AG04450 (cell line): ENCODE data around the gene TRIM16. TPM values are rescaled to one million over a fixed set of nuclear protein-coding genes. Genes with fewer than 3 reads are reported as not detected.
"Not testable (repeated sequence)": the region's sequence is repeated elsewhere in the genome, so short reads cannot be mapped to it uniquely, and the experiment has no call there.

ENCODE experiments used
- CTCF ChIA-PET: fragments of 300-600, 350-600 bp; formaldehyde crosslinking; extraction: SDS; loops from one replicate; lab custom pipeline; 2022; ENCODE audit warnings: antibody characterized with exemption, inconsistent platforms; lab: Charles Lee
- POLR2A ChIA-PET: fragments of 350-600 bp; formaldehyde crosslinking; extraction: SDS; loops from one replicate; lab custom pipeline; 2021; ENCODE audit warnings: antibody characterized with exemption, inconsistent platforms; lab: Yijun Ruan, JAX
- DNase-seq: peaks from one replicate; pipeline ENCODE4 v3.0.0-alpha.2; 2011; ENCODE audit warnings: low read depth, low spot score
- H3K27ac ChIP-seq: one replicate; pipeline ENCODE4 v1.5.1; 2012; ENCODE audit warnings: low read depth, low read length, control low read depth
- H3K27me3 ChIP-seq: one replicate; pipeline ENCODE4 v1.6.0; 2012; ENCODE audit warnings: low read length; ENCODE audit not compliant: control insufficient read depth, insufficient read depth
- H3K4me3 ChIP-seq: 2 replicates; pipeline ENCODE4 v1.5.1; 2011; ENCODE audit warnings: mild to moderate bottlenecking, low read depth, low read length, control low read depth
- H3K9me3 ChIP-seq: 2 replicates; pipeline ENCODE4 v1.5.1; 2012; ENCODE audit warnings: low read length; ENCODE audit not compliant: control insufficient read depth, insufficient read depth
- polyA minus RNA-seq: library from RNA; depleted of rRNA, polyadenylated mRNA; stranded (reverse); fragments of >200 nt; gene quantifications from 2 replicates; pipeline ENCODE4 v1.2.3, GENCODE V29; 2011; rRNA and poly(A)+ RNA removed
- polyA plus RNA-seq: library from polyadenylated mRNA; depleted of rRNA; stranded (reverse); fragments of >200 nt; gene quantifications from 2 replicates; pipeline ENCODE4 v1.2.3, GENCODE V29; 2011; rRNA removed

The TRIM16 gene
- polyA plus RNA-seq (55.9 and 60.0 TPM in 2 replicates), polyA minus RNA-seq (83.7 and 98.1 TPM in 2 replicates)

GRCh38 chr17:15683824-15684478 is at the start of gene TRIM16:
TRIM16 (minus strand) TSS chr17:15684311; CDS start chr17:15651609, 32,702 bp downstream.
- H3K4me3 ChIP-seq: peak within 1 kb of the TSS; percentile 68
- H3K27ac ChIP-seq, H3K27me3 ChIP-seq, DNase-seq, CTCF ChIA-PET, H3K9me3 ChIP-seq, POLR2A ChIA-PET: not testable (repeated sequence)

DNA sequence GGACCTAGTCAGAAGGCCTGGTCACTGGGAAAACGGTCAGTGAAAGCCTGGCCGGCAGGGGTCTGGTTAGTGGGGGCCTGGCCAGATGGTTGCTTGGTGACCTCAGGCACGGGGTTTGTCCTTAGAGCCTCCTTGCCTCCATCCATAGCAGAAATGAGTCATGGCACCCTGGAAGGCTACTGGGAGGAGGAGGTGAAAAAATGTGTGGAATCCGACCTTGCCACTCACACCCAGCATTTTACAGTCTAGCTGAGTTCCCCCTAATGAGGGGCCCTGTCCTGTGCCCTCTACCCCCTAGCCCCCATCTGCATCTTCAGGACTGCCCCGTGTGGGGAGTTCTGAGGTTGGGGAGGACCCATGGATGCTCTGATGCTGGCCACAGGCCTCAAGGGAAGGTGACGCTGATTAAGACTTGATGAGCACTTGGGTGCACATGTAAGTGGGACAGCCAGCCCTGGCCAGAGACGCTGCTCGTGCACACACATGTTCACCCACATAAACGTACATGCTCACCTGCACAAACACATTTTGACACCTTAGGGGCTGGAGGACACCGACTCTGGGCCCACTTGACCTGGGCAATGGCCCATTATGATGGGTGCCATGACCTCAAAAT is 49.2 kb upstream of the TRIM16 start:
- H3K27me3 ChIP-seq, H3K4me3 ChIP-seq, DNase-seq, CTCF ChIA-PET, H3K9me3 ChIP-seq, POLR2A ChIA-PET, H3K27ac ChIP-seq: not testable (repeated sequence)

- POLR2A ChIA-PET, H3K27me3 ChIP-seq, CTCF ChIA-PET, H3K27ac ChIP-seq, DNase-seq, H3K4me3 ChIP-seq: not testable (repeated sequence)
- peaks cover 11% of the 10 kb centered on the region; the same call in 1 of the 2 replicates for H3K9me3 ChIP-seq
Observed at GRCh38 chr17:15731900-15732299, 47.8 kb upstream of the TRIM16 start, which contains the start of gene TBC1D26. TBC1D26 (plus strand) TSS chr17:15732283; CDS start chr17:15735349, 3,066 bp downstream.

DNA sequence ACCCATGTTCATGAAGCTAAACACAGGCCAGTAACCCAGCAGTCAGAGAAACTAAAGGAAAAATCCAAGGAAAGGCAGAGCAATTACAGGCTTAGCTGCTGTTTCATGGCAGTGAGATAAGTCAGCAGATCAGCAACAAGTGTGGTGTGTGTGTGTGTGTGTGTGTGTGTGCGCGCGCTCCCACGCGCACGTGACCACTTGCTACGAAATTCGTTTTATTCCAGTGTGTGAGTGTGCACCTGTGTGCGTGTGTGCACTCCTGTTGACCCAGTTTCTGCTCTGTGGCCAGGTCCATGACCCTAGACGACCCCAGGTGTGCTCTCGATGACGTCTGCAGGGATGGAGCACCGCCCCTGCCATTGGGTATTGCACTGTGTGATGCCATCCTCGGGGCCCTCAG is 46.4 kb upstream of the TRIM16 start:
- H3K27me3 ChIP-seq, H3K27ac ChIP-seq, CTCF ChIA-PET, DNase-seq, H3K4me3 ChIP-seq, POLR2A ChIA-PET: not testable (repeated sequence)
- peaks cover 11% of the 10 kb centered on the region; the same call in 1 of the 2 replicates for H3K9me3 ChIP-seq

- H3K27ac ChIP-seq, H3K9me3 ChIP-seq, POLR2A ChIA-PET, DNase-seq, CTCF ChIA-PET, H3K4me3 ChIP-seq, H3K27me3 ChIP-seq: not testable (repeated sequence)
Observed at GRCh38 chr17:15716601-15717563, 32.8 kb upstream of the TRIM16 start.

GRCh38 chr17:15708879-15709278 is 24.8 kb upstream of the TRIM16 start:
- DNase-seq, H3K27me3 ChIP-seq, H3K27ac ChIP-seq, POLR2A ChIA-PET, CTCF ChIA-PET, H3K4me3 ChIP-seq: not testable (repeated sequence)
- H3K9me3 ChIP-seq: peaks cover 41% of the 10 kb centered on the region

DNA sequence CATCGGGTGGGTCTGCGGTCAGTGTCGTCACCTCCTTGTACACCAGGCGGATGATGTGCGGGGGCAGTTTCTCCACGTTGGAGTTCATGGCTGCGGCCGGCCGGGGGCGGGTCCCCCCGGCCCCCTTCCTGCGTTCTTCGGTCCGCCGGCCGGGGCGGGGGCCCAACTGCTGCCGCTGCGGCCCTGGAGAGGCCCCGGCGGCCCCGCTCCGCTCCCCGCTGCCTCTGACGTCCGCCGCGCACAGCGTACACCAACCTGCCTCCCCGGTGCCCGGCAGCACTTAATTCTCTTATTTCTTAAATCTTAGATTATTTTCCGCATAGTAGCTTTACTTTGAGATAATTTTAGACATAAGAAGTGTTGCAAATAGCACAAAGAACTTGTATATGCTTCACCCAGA is 20.7 kb upstream of the TRIM16 start:
- CTCF ChIA-PET, H3K4me3 ChIP-seq, POLR2A ChIA-PET, H3K27me3 ChIP-seq, H3K27ac ChIP-seq, DNase-seq: not testable (repeated sequence)
- H3K9me3 ChIP-seq: peaks cover 36% of the 10 kb centered on the region

DNA sequence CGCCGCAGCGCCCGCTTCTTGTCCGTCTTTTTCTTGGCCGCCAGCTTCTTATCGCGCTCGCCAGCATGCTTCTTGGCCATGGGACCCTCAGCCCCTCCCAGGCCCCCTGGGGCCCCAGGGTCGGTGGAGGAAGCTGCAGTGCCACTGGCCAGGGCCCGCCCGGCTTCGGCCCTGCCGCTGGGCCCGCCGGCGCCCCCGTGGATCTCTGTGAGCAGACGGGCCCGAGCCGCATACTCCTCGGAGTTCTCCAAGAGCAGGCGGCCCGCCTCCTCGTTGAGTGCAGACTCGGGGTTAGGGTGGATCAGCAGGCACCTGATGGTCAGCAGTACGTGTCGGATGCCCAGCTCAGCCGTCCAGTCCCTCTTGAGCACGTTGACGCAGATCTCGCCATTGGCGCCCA is 20.1 kb upstream of the TRIM16 start:
- H3K27me3 ChIP-seq, DNase-seq, H3K4me3 ChIP-seq, CTCF ChIA-PET, POLR2A ChIA-PET, H3K27ac ChIP-seq: not testable (repeated sequence)
- peaks cover 36% of the 10 kb centered on the region for H3K9me3 ChIP-seq

GRCh38 chr17:15699937-15700336 is 15.8 kb upstream of the TRIM16 start:
- CTCF ChIA-PET, H3K27ac ChIP-seq, DNase-seq, H3K27me3 ChIP-seq, POLR2A ChIA-PET: not testable (repeated sequence)
- H3K9me3 ChIP-seq: peaks cover 13% of the 10 kb centered on the region
- H3K4me3 ChIP-seq: peak overlapping the region; percentile 59

DNA sequence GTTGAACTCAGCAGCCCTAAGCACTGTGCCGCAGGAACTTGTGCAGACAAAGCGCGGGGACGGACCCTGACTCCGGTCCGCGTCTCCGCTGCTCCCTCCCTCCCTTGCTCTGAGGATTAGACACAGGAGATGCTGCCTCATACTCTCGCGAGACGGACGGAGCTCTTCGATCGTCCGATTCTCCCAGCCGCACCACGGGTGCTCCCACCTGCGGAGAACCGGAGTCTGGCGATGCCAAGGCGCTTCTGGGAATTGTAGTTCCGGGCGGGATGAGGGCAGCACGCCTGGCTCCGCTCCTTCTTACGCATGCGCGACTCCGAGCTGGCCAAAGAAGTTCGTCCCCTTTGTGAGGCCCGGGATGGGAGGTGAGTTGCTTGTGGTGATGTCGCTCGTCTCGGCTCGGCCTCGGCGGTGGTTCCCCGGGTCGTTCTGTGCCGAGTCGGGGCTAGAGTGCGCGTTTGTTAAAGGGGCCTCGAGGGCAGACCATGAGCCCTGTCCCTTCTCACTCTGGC is 15.4 kb upstream of the TRIM16 start, which contains the start of gene ZNF286A:
Gene ZNF286A, plus strand, starts transcription at position 340 of the 512 bp plus-strand sequence. CDS start 578 bp downstream, outside the sequence.
- H3K27me3 ChIP-seq, H3K9me3 ChIP-seq, CTCF ChIA-PET: not testable (repeated sequence)
- Histone ChIP-seq H3K27ac (peak within 1 kb of the TSS; percentile 21), H3K4me3 (peak within 1 kb of the TSS; percentile 59)
- POLR2A ChIA-PET: interaction anchor here (0.6 kb wide), 1 partner anchor 48 kb away, joined by 5 read pairs; no protein-coding TSS in a partner anchor
- peak; percentile 98 for DNase-seq

GRCh38 chr17:15698967-15699366 is 14.9 kb upstream of the TRIM16 start:
- POLR2A ChIA-PET: interaction anchor here (0.6 kb wide), 1 partner anchor 47 kb away, joined by 5 read pairs; no protein-coding TSS in a partner anchor
- H3K9me3 ChIP-seq, CTCF ChIA-PET, DNase-seq, H3K27me3 ChIP-seq, H3K27ac ChIP-seq: not testable (repeated sequence)
- peak overlapping the region; percentile 58 for H3K4me3 ChIP-seq
